HepG2 (cell line): Measurements from ENCODE around the gene C1RL. TPM values are rescaled to one million over a fixed set of nuclear protein-coding genes. Genes with fewer than 3 reads are reported as not detected.

Experiments
- ATAC-seq: fragments of 200-7000 bp; cut with Tn5 transposase; 3 replicates; pipeline ENCODE4 v1.9.1; 2020; ENCODE audit warnings: mild to moderate bottlenecking, moderate library complexity
- BruUV-seq: library from RNA; stranded (reverse); fragments of 400-500 nt; replicated peaks from 2 replicates; lab custom pipeline; 2021; lab: Mats Ljungman, UMichigan
- CTCF ChIA-PET: fragments of 300-600 bp; formaldehyde crosslinking; extraction: SDS; loops from one replicate; lab custom pipeline; 2021; ENCODE audit warnings: low total read pairs, inconsistent platforms, low intra/inter-chr PET ratio; lab: Yijun Ruan, JAX
- POLR2A ChIA-PET: fragments of 350-600 bp; sonication (Branson Sonifier 250); formaldehyde crosslinking; loops from one replicate; lab custom pipeline; 2020; ENCODE audit warnings: antibody characterized with exemption, inconsistent platforms; lab: Yijun Ruan, JAX
- DNase-seq: peaks from one replicate; pipeline ENCODE4 v3.0.0-alpha.2; 2015; ENCODE audit warnings: low spot score
- FAIRE-seq: peaks from 3 replicates; lab custom pipeline; 2011; peaks lifted over from hg19 to GRCh38; lab: Jason Lieb, UNC
- H2AFZ ChIP-seq: one replicate; pipeline ENCODE4 v1.6.1; 2011; ENCODE audit warnings: low read length, inconsistent platforms
- H3K27ac ChIP-seq: fragments of 300-600 bp; 3 replicates; pipeline ENCODE4 v1.8.0; 2011; ENCODE audit warnings: mixed run types, mild to moderate bottlenecking, mixed read lengths, low read length, inconsistent platforms; ENCODE audit not compliant: insufficient read depth; ENCODE audit errors: extremely low read length
- H3K27me3 ChIP-seq, 2 experiments: fragments of 200-600 bp in 1 of 2; 2 replicates in 1 of 2; 3 replicates in 1 of 2; pipeline versions ENCODE4 v1.6.0 to v1.8.0; 2011; ENCODE audit warnings: low read length in 2 of 2, mild to moderate bottlenecking in 2 of 2, moderate library complexity in 2 of 2, inconsistent platforms in 1 of 2; ENCODE audit not compliant: insufficient read depth in 2 of 2, control insufficient read depth in 1 of 2
- H3K36me3 ChIP-seq, 2 experiments: fragments of 200-600 bp in 1 of 2; replicated peaks in 1 of 2; 2 replicates in 1 of 2; 3 replicates in 1 of 2; pipeline versions ENCODE4 v1.5.1 to v1.8.0; 2011; ENCODE audit warnings: low read length in 2 of 2, inconsistent platforms in 1 of 2; ENCODE audit not compliant: insufficient read depth in 2 of 2, control insufficient read depth in 1 of 2
- H3K4me1 ChIP-seq: 2 replicates; pipeline ENCODE4 v1.5.1; 2012; ENCODE audit warnings: low read length, inconsistent platforms; ENCODE audit not compliant: insufficient read depth
- H3K4me2 ChIP-seq: 2 replicates; pipeline ENCODE4 v1.6.0; 2011; ENCODE audit warnings: low read depth, low read length, inconsistent platforms
- H3K4me3 ChIP-seq, 3 experiments: fragments of 200-600 bp in 1 of 3; sonication (generic), shearing (Covaris generic) in 1 of 3; replicated peaks in 1 of 3; 2 replicates each; pipeline ENCODE4 v1.5.1; 2011 to 2016; ENCODE audit warnings: low read length in 3 of 3, inconsistent platforms in 2 of 3, low read depth in 2 of 3, mild to moderate bottlenecking in 2 of 3, control low read depth in 1 of 3, mixed read lengths in 1 of 3; ENCODE audit not compliant: insufficient read depth in 1 of 3
- H3K79me2 ChIP-seq: one replicate; pipeline ENCODE4 v1.6.1; 2011; ENCODE audit warnings: low read length, inconsistent platforms; ENCODE audit not compliant: insufficient read depth
- H3K9ac ChIP-seq: 2 replicates; pipeline ENCODE4 v1.6.0; 2011; ENCODE audit warnings: mild to moderate bottlenecking, low read depth, low read length, inconsistent platforms; ENCODE audit not compliant: insufficient read depth
- H3K9me3 ChIP-seq: 2 replicates; pipeline ENCODE4 v1.5.1; 2012; ENCODE audit warnings: mild to moderate bottlenecking, low read length
- H4K20me1 ChIP-seq: 2 replicates; pipeline ENCODE4 v1.6.0; 2011; ENCODE audit warnings: inconsistent platforms, mild to moderate bottlenecking, low read length, moderate library complexity; ENCODE audit not compliant: insufficient read depth
- FOSL1 ChIP-seq: sonication (generic); formaldehyde crosslinking; IDR thresholded peaks from 2 replicates; pipeline ENCODE4 v1.9.0; 2021; ENCODE audit warnings: missing genetic modification reagents, borderline replicate concordance
- GMEB1 ChIP-seq: sonication (generic); formaldehyde crosslinking; IDR thresholded peaks from 2 replicates; pipeline ENCODE4 v1.5.1; 2020; ENCODE audit warnings: missing genetic modification reagents, mild to moderate bottlenecking, borderline replicate concordance
- GTF3A ChIP-seq: sonication (generic); formaldehyde crosslinking; conservative IDR thresholded peaks from 2 replicates; pipeline ENCODE4 v1.4.0; 2020; ENCODE audit warnings: mild to moderate bottlenecking, missing genetic modification reagents
- HIVEP1 ChIP-seq: sonication (generic); formaldehyde crosslinking; IDR thresholded peaks from 2 replicates; pipeline ENCODE4 v1.4.0; 2020; ENCODE audit warnings: mild to moderate bottlenecking, missing genetic modification reagents
- NFATC3 ChIP-seq: sonication (generic); formaldehyde crosslinking; IDR thresholded peaks from 2 replicates; pipeline ENCODE4 v1.5.1; 2020; ENCODE audit warnings: mild to moderate bottlenecking, missing genetic modification reagents
- NFE2L1 ChIP-seq: sonication (generic); formaldehyde crosslinking; IDR thresholded peaks from 2 replicates; pipeline ENCODE4 v1.4.0; 2020; ENCODE audit warnings: missing genetic modification reagents, mild to moderate bottlenecking, borderline replicate concordance
- NFKB2 ChIP-seq: sonication (generic); formaldehyde crosslinking; IDR thresholded peaks from 2 replicates; pipeline ENCODE4 v1.4.0; 2020; ENCODE audit warnings: missing genetic modification reagents, borderline replicate concordance
- PHF8 ChIP-seq: sonication (generic); formaldehyde crosslinking; IDR thresholded peaks from 2 replicates; pipeline ENCODE4 v1.5.0; 2020; ENCODE audit warnings: missing genetic modification reagents
- SRSF9 ChIP-seq: fragments of 200-400 bp; formaldehyde crosslinking; IDR thresholded peaks from 2 replicates; pipeline ENCODE4 v1.6.1; 2018; ENCODE audit warnings: borderline replicate concordance, mild to moderate bottlenecking, low read depth, low read length; ENCODE audit not compliant: insufficient read depth, poor library complexity, severe bottlenecking
- ZBTB37 ChIP-seq: sonication (generic); formaldehyde crosslinking; IDR thresholded peaks from 2 replicates; pipeline ENCODE4 v1.4.0; 2020; ENCODE audit warnings: mild to moderate bottlenecking, missing genetic modification reagents
- ZC3H13 ChIP-seq: sonication (generic); formaldehyde crosslinking; IDR thresholded peaks from 2 replicates; pipeline ENCODE4 v1.8.1; 2023; ENCODE audit warnings: mild to moderate bottlenecking, missing genetic modification reagents, moderate library complexity
- ZFX ChIP-seq: sonication (generic); formaldehyde crosslinking; IDR thresholded peaks from 2 replicates; pipeline ENCODE4 v1.4.0; 2020; ENCODE audit warnings: mild to moderate bottlenecking, low read depth, missing genetic modification reagents, moderate library complexity
- ZIK1 ChIP-seq: sonication (generic); formaldehyde crosslinking; IDR thresholded peaks from 2 replicates; pipeline ENCODE4 v1.5.0; 2020; ENCODE audit warnings: mild to moderate bottlenecking, low read depth, missing genetic modification reagents, borderline replicate concordance
- ZNF335 ChIP-seq: sonication (generic); formaldehyde crosslinking; IDR thresholded peaks from 2 replicates; pipeline ENCODE4 v1.4.0; 2020; ENCODE audit warnings: missing genetic modification reagents
- ZNF580 ChIP-seq: IDR thresholded peaks from 2 replicates; pipeline ENCODE4 v1.6.1; 2016; ENCODE audit warnings: low read depth, borderline replicate concordance
- WGBS: methylation state at CpG from one replicate; pipeline ENCODE4 v1.1.6; 2017; ENCODE audit warnings: low lambda C conversion rate; 5-methylcytosine and 5-hydroxymethylcytosine counted together
- in situ Hi-C: cut with HindIII; loops from 2 replicates; pipeline ENCODE4 v1.10.0; 2017; ENCODE audit warnings: low pct_unique_long_range_greater_than_20kb; ENCODE audit not compliant: extremely low pct_ligation_motif_present
- intact Hi-C: fragments of 100-400 bp; cut with micrococcal nuclease; formaldehyde crosslinking; loops from one replicate; pipeline ENCODE4 v1.10.0; 2022; ENCODE audit not compliant: unreplicated experiment
- polyA plus RNA-seq, 8 experiments: library from polyadenylated mRNA; depleted of rRNA in 3 of 8; stranded (reverse) in 7 of 8; unstranded in 1 of 8; fragments of >200 nt; fragmentation: Illumina TruSeq in 4 of 8; extraction: Trizol in 4 of 8; gene quantifications; 2 replicates each; pipeline versions ENCODE4 v1.2.1 to v1.2.3, GENCODE V29; 2011 to 2016; ENCODE audit warnings: low read depth in 4 of 8, missing spikeins in 1 of 8, mixed read lengths in 1 of 8; ENCODE audit not compliant: insufficient read depth in 1 of 8
- total RNA-seq, 5 experiments: library from RNA; depleted of rRNA; stranded (reverse); fragments of >200 nt; fragmentation: Illumina TruSeq; extraction: Trizol; gene quantifications; 2 replicates each; pipeline ENCODE4 v1.2.3, GENCODE V29; 2016; ENCODE audit warnings: low read depth in 1 of 5

The C1RL gene
- total and polyA plus RNA-seq, 2 of the 13 experiments (the other 11 are each of a cell fraction or from before 2014, with no cell fraction given) = 28.9 to 53.1 TPM

GRCh38 chr12:7154901-7155470 is 46.0 kb upstream of the C1RL start:
- no peak for FAIRE-seq
- no TSS peak for BruUV-seq
- DNase-seq = no peak
- Histone ChIP-seq H3K4me2 (no peak overlapping the region), H3K27me3 (no peaks in the 10 kb centered on the region), H4K20me1 (no peaks in the 10 kb centered on the region), H3K36me3 (peaks cover 28 to 37% of the 10 kb centered on the region in 2 experiments; a peak in 4 of 5 replicates), H3K9ac (no peak overlapping the region), H3K79me2 (no peaks in the 10 kb centered on the region), H3K27ac (no peak overlapping the region), H2AFZ (no peak overlapping the region), H3K4me3 (no peak overlapping the region), H3K9me3 (no peaks in the 10 kb centered on the region), H3K4me1 (no peaks in the 10 kb centered on the region)
- TF ChIP-seq NFE2L1 (CRISPR knock-in tag) (no peak), GMEB1 (CRISPR knock-in tag) (no peak)
- 96% methylated on average over 12 of the region's 12 CpGs for WGBS
- intact Hi-C loops (no loop called here), in situ Hi-C loops (no loop called here)
- POLR2A ChIA-PET = interaction anchor here (1.1 kb wide), 1 partner anchor 27 kb away, joined by 3 read pairs; the partner anchor contains the start of gene RBP5
- CTCF ChIA-PET = no interaction called here
- no peak for ATAC-seq

- no peaks in the 10 kb centered on the region for H4K20me1 ChIP-seq
- WGBS = 87% methylated on average over 6 of the region's 6 CpGs
- CTCF ChIA-PET = no interaction called here
- H3K36me3 ChIP-seq = peaks cover 34 to 47% of the 10 kb centered on the region in 2 experiments; a peak in 4 of 5 replicates
- in situ Hi-C loops (no loop called here), intact Hi-C loops (no loop called here)
- ATAC-seq = no peak
- no peak overlapping the region for H3K27ac ChIP-seq
- no peak for FAIRE-seq
- no peaks in the 10 kb centered on the region for H3K79me2 ChIP-seq
- no peak overlapping the region for H3K4me3 ChIP-seq
- no peak for DNase-seq
- no peaks in the 10 kb centered on the region for H3K4me1 ChIP-seq
- no peaks in the 10 kb centered on the region for H3K9me3 ChIP-seq
- BruUV-seq = no TSS peak
- H2AFZ ChIP-seq = no peak overlapping the region
- H3K4me2 ChIP-seq = no peak overlapping the region
- no peak overlapping the region for H3K9ac ChIP-seq
- no peaks in the 10 kb centered on the region for H3K27me3 ChIP-seq
- POLR2A ChIA-PET = no interaction called here
- TF ChIP-seq HIVEP1 (CRISPR knock-in tag) (no peak), PHF8 (CRISPR knock-in tag) (no peak), NFATC3 (CRISPR knock-in tag) (no peak), ZFX (CRISPR knock-in tag) (no peak), ZBTB37 (CRISPR knock-in tag) (no peak), GTF3A (CRISPR knock-in tag) (no peak), ZNF580 (CRISPR knock-in tag) (no peak), ZNF335 (no peak), ZIK1 (no peak), ZC3H13 (CRISPR knock-in tag) (no peak), NFKB2 (CRISPR knock-in tag) (no peak), SRSF9 (no peak), FOSL1 (CRISPR knock-in tag) (no peak)
Measured at GRCh38 chr12:7154042-7154441, 45.0 kb upstream of the C1RL start.
